HCT116 (cell line): ENCODE results near the gene TRERF1. TPM values are rescaled to one million over a fixed set of nuclear protein-coding genes. Genes with fewer than 3 reads are reported as not detected.

Source experiments
- ATAC-seq: fragments of 200-7000 bp; cut with Tn5 transposase; 2 replicates; pipeline ENCODE4 v1.9.1; 2020; ENCODE audit warnings: mild to moderate bottlenecking, moderate library complexity
- BruUV-seq: library from RNA; stranded (reverse); fragments of 400-500 nt; replicated peaks from 2 replicates; lab custom pipeline; 2021; lab: Mats Ljungman, UMichigan
- CTCF ChIA-PET: fragments of 300-600 bp; sonication (Branson Sonifier 250); formaldehyde crosslinking; loops from one replicate; lab custom pipeline; 2021; ENCODE audit warnings: antibody characterized with exemption; lab: Charles Lee
- POLR2A ChIA-PET: fragments of 300-600, 350-600 bp; sonication (Branson Sonifier 250); formaldehyde crosslinking; loops from one replicate; lab custom pipeline; 2021; ENCODE audit warnings: antibody characterized with exemption; lab: Charles Lee
- RAD21 ChIA-PET, 2 experiments: fragments of 300-600 bp; sonication (Branson Sonifier 250); formaldehyde crosslinking; loops; one replicate each; lab custom pipeline; 2023; ENCODE audit warnings: low total read pairs in 2 of 2; ENCODE audit not compliant: uncharacterized antibody in 2 of 2, unreplicated experiment in 2 of 2, low non-redundant PET in 1 of 2; lab: Charles Lee
- DNase-seq: peaks from one replicate; pipeline ENCODE4 v3.0.0-alpha.2; 2010; ENCODE audit warnings: low read depth, low spot score
- H2AFZ ChIP-seq: fragments of 200-600 bp; shearing (Covaris generic), sonication (generic); 2 replicates; pipeline ENCODE4 v1.6.1; 2017; ENCODE audit warnings: low read depth, mixed run types, mixed read lengths, antibody characterized with exemption, low read length; ENCODE audit not compliant: poor library complexity, severe bottlenecking
- H3K27ac ChIP-seq: 2 replicates; pipeline ENCODE4 v1.5.1; 2012; ENCODE audit warnings: low read depth, low read length
- H3K27me3 ChIP-seq: fragments of 200-600 bp; sonication (generic); 2 replicates; pipeline ENCODE4 v1.6.1; 2016; ENCODE audit warnings: mixed run types, low read length, mixed read lengths; ENCODE audit not compliant: insufficient read depth
- H3K36me3 ChIP-seq, 2 experiments: fragments of 200-500 bp in 1 of 2; fragments of 200-600 bp in 1 of 2; sonication (Bioruptor generic) in 1 of 2; sonication (generic) in 1 of 2; 2 replicates each; pipeline versions ENCODE4 v1.5.1 to v1.6.1; 2014 to 2016; ENCODE audit warnings: low read length in 2 of 2, inconsistent platforms in 1 of 2, mixed read lengths in 1 of 2, mixed run types in 1 of 2; ENCODE audit not compliant: insufficient read depth in 2 of 2, control insufficient read depth in 1 of 2
- H3K4me1 ChIP-seq, 2 experiments: fragments of 200-600 bp in 1 of 2; sonication (generic) in 1 of 2; 2 replicates each; pipeline versions ENCODE4 v1.5.1 to v1.6.1; 2012 to 2017; ENCODE audit warnings: low read length in 2 of 2, inconsistent platforms in 1 of 2, mild to moderate bottlenecking in 1 of 2, mixed read lengths in 1 of 2, mixed run types in 1 of 2, moderate library complexity in 1 of 2; ENCODE audit not compliant: insufficient read depth in 2 of 2, control insufficient read depth in 1 of 2
- H3K4me2 ChIP-seq: fragments of 200-600 bp; sonication (generic); 2 replicates; pipeline ENCODE4 v1.6.1; 2017; ENCODE audit warnings: mixed run types, low read length, mixed read lengths
- H3K4me3 ChIP-seq, 2 experiments: fragments of 200-600 bp in 1 of 2; sonication (generic) in 1 of 2; replicated peaks in 1 of 2; 2 replicates each; pipeline ENCODE4 v1.5.1; 2011 to 2016; ENCODE audit warnings: low read length in 2 of 2, control low read depth in 1 of 2, low read depth in 1 of 2, mild to moderate bottlenecking in 1 of 2, mixed read lengths in 1 of 2, mixed run types in 1 of 2
- H3K79me2 ChIP-seq: fragments of 200-600 bp; sonication (generic); 2 replicates; pipeline ENCODE4 v1.6.1; 2017; ENCODE audit warnings: mild to moderate bottlenecking, mixed run types, low read length, moderate library complexity, mixed read lengths; ENCODE audit not compliant: insufficient read depth
- H3K9ac ChIP-seq: fragments of 200-600 bp; sonication (generic); 2 replicates; pipeline ENCODE4 v1.6.1; 2016; ENCODE audit warnings: low read length, mixed read lengths
- H3K9me2 ChIP-seq: fragments of 200-600 bp; sonication (generic), shearing (Covaris generic); 2 replicates; pipeline ENCODE4 v1.6.1; 2017; ENCODE audit warnings: mixed run types, mild to moderate bottlenecking, moderate library complexity; ENCODE audit not compliant: insufficient read depth
- H3K9me3 ChIP-seq, 2 experiments: fragments of 200-500 bp in 1 of 2; fragments of 200-600 bp in 1 of 2; sonication (Bioruptor generic) in 1 of 2; sonication (generic) in 1 of 2; 2 replicates each; pipeline ENCODE4 v1.6.1; 2014 to 2017; ENCODE audit warnings: low read length in 2 of 2, mixed read lengths in 2 of 2, inconsistent platforms in 1 of 2, low read depth in 1 of 2, mild to moderate bottlenecking in 1 of 2, mixed run types in 1 of 2, moderate library complexity in 1 of 2; ENCODE audit not compliant: control insufficient read depth in 1 of 2, insufficient read depth in 1 of 2
- H4K20me1 ChIP-seq: fragments of 200-600 bp; sonication (generic), shearing (Covaris generic); 2 replicates; pipeline ENCODE4 v1.6.1; 2017; ENCODE audit warnings: mixed run types, mild to moderate bottlenecking, moderate library complexity; ENCODE audit not compliant: insufficient read depth
- CBX3 ChIP-seq: IDR thresholded peaks from 2 replicates; pipeline ENCODE4 v1.6.1; 2012; ENCODE audit warnings: low read depth
- CEBPB ChIP-seq: IDR thresholded peaks from 2 replicates; pipeline ENCODE4 v1.6.1; 2012; ENCODE audit warnings: low read depth
- ELF1 ChIP-seq: IDR thresholded peaks from 2 replicates; pipeline ENCODE4 v1.6.1; 2012; ENCODE audit warnings: low read depth, borderline replicate concordance
- EZH2 ChIP-seq: fragments of 200-600 bp; sonication (generic); IDR thresholded peaks from 2 replicates; pipeline ENCODE4 v1.6.1; 2017; ENCODE audit warnings: antibody characterized with exemption, mixed run types
- EZH2phosphoT487 ChIP-seq: fragments of 200-600 bp; IDR thresholded peaks from 2 replicates; pipeline ENCODE4 v1.6.1; 2018; ENCODE audit warnings: antibody characterized with exemption, borderline replicate concordance
- FOSL1 ChIP-seq: IDR thresholded peaks from 2 replicates; pipeline ENCODE4 v1.6.1; 2012; ENCODE audit warnings: low read depth
- JUND ChIP-seq: IDR thresholded peaks from 2 replicates; pipeline ENCODE4 v1.6.1; 2012
- POLR2A ChIP-seq: IDR thresholded peaks from 2 replicates; pipeline ENCODE4 v1.7.0; 2011; ENCODE audit warnings: borderline replicate concordance; ENCODE audit not compliant: insufficient read depth, insufficient read length; ENCODE audit errors: extremely low read depth
- REST ChIP-seq: IDR thresholded peaks from 2 replicates; pipeline ENCODE4 v1.6.1; 2012; ENCODE audit warnings: low read depth
- SIN3A ChIP-seq: IDR thresholded peaks from 2 replicates; pipeline ENCODE4 v1.6.1; 2012; ENCODE audit warnings: low read depth
- SRF ChIP-seq: IDR thresholded peaks from 2 replicates; pipeline ENCODE4 v1.6.1; 2012; ENCODE audit warnings: low read depth
- ZBTB33 ChIP-seq: IDR thresholded peaks from 2 replicates; pipeline ENCODE4 v1.6.1; 2011; ENCODE audit warnings: mild to moderate bottlenecking, low read length, moderate library complexity; ENCODE audit not compliant: insufficient replicate concordance; ENCODE audit errors: extremely low read depth
- ZFX ChIP-seq: fragments of 450-650 bp; IDR thresholded peaks from 2 replicates; pipeline ENCODE4 v1.6.1; 2017
- intact Hi-C: fragments of 100-400 bp; cut with micrococcal nuclease; formaldehyde crosslinking; loops from 2 replicates; pipeline ENCODE4 v1.10.0; 2022
- total RNA-seq: library from RNA; stranded (reverse); gene quantifications from one replicate; pipeline ENCODE4 v1.2.1, GENCODE V29; 2021; ENCODE audit not compliant: unreplicated experiment
- TF ChIP-seq, protein P1 (sequence below): IDR thresholded peaks from 2 replicates; pipeline ENCODE4 v1.6.1; 2012

TRERF1 gene
- total RNA-seq, 1 experiment from 2014 or later = 12.4 TPM

GRCh38 chr6:42389736-42390135 is 62.0 kb downstream of the TRERF1 start:
- Histone ChIP-seq H3K9ac (no peak overlapping the region), H3K9me3 (no peaks in the 10 kb centered on the region), H3K9me2 (no peaks in the 10 kb centered on the region), H2AFZ (no peak overlapping the region), H3K27ac (no peak overlapping the region), H3K4me2 (no peak overlapping the region), H3K27me3 (no peaks in the 10 kb centered on the region), H3K4me3 (no peak overlapping the region), H3K36me3 (no peaks in the 10 kb centered on the region), H3K4me1 (no peaks in the 10 kb centered on the region; a peak in 1 of 4 replicates), H4K20me1 (no peaks in the 10 kb centered on the region), H3K79me2 (no peaks in the 10 kb centered on the region)
- no peak for DNase-seq
- ATAC-seq = no peak
- intact Hi-C loops = no loop called here
- ChIA-PET POLR2A (interaction anchor here (1.4 kb wide), 1 partner anchor 11 kb away, joined by 3 read pairs; no protein-coding TSS in a partner anchor), RAD21 (interaction anchor here in 1 of 2 experiments (0.6 kb wide), 1 partner anchor 29 kb away, joined by 5 read pairs; no protein-coding TSS in a partner anchor), CTCF (no interaction called here)
- no TSS peak for BruUV-seq
- no peak for TF ChIP-seq EZH2phosphoT487
- TF ChIP-seq, protein P1, sequence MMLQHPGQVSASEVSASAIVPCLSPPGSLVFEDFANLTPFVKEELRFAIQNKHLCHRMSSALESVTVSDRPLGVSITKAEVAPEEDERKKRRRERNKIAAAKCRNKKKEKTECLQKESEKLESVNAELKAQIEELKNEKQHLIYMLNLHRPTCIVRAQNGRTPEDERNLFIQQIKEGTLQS = no peak
- TF ChIP-seq CBX3 = no peak
- TF ChIP-seq FOSL1 = no peak
- TF ChIP-seq CEBPB = no peak
- no peak for TF ChIP-seq JUND
- TF ChIP-seq SIN3A = no peak
- no peak for TF ChIP-seq ELF1
- no peak for TF ChIP-seq SRF
- TF ChIP-seq REST = no peak
- no peak for TF ChIP-seq POLR2A
- no peak for TF ChIP-seq ZBTB33
- TF ChIP-seq ZFX = no peak
- no peak for TF ChIP-seq EZH2
